ENCODE measurements around the gene SHF.
A peak's percentile ranks its signal among the peaks of the same experiment; 100 is the strongest.

The SHF gene

DNA sequence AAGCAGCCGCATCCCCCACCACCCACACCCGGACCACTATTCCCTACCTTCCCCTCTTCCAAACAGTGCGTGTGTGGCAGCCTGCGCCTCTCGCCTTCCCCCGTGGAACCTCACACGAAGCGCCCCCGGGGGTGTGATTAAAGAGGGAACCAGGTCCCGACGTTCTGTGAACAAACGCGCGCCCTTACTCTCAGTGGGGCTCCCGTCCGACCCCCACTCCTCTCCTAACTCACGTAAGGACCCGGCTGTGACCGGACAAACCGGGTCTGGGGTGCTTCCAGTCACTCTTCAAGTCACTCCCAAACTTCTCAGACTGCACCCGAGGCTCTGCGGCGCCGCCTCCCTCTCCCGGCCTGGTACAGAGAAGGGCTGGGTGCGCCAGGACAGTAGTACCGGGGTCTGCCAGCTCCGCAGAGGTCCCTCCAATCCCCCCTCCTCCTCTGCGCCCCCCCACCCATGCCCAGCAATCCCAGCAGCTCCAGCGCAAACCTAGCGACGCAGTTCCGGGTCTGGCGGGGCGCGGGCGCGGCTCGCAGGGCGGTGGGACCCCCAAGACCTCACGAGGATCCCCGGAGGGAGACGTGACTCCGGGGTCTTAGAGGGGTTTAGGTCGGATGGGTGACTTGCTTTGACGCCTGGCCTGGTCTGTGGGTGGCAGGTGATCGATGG, 58.7 kb downstream of the SHF start:
- DNase-seq (ENCODE audit: low read depth in 2 of 2), result no peak

DNA sequence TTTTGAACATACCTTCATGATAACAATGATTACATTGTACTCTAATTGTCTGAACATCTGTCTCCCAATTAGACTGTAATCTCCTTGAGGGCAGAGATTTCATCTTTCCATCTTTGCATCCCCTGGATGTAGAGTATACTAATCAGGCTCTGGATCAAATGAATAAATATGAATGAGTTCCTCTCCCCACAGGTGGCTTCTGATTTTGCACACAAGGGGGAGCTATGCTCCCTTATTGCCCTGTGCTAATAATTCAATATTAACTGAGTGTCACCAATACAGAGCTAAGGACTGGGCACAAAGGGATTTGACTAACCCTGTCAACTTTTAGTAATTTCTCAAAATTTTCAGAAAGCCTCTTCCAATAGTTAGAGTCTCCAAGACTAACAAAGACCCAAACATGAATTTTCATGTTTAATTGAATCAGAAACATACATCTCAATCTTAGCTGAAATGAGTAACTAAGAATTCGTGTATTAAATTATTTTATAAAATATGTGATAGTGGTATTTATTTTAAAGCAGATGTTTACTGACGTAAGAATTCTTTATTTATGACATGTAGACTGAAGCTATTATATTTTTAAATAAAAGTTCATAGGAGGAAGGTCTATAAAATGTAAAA, 61.1 kb downstream of the SHF start:
- DNase-seq (ENCODE audit: low read depth in 2 of 2), result peak in 1 of 2 donors; percentile 27

DNA sequence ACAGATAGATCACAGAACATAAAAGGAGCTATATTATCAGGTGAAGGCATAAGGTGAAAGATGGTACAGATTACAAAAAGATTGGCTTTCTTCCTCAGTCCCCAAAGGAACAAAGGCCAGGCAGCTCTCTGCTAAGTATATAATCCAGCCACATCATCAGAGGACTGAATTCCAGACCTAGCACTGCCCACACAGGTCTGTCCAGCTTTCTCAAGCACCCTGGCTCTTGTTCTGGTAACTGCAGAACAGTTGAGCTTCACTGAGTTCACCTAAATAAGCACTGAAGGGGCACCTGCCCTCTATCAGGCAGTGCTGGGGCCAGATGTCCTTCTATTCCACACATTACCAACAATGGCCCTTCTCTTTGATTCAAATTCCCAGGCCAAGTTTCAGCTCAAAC, 64.4 kb downstream of the SHF start:
- no peak for DNase-seq (ENCODE audit: low read depth in 2 of 2)

DNA sequence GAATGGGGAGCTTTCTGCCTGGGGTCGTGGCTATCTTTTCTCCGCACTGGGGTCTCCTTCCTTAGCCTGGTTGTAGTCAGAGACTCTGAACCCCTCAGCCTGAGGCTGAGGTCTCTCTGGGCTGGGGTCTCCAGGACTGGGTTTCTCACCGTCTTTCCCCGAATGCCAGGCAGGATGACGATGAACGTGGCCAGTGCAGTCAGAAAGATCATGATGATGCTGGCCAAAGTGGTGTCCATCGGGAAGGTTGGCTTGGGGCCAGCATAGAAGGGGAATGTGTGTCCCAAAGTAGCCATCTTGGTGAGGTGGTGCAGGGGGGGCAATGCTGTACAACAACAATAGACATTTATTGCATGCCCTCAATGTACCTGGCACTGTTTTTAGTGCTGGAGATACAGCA, 65.0 kb downstream of the SHF start:
- DNase-seq (ENCODE audit: low read depth in 2 of 2), result no peak

DNA sequence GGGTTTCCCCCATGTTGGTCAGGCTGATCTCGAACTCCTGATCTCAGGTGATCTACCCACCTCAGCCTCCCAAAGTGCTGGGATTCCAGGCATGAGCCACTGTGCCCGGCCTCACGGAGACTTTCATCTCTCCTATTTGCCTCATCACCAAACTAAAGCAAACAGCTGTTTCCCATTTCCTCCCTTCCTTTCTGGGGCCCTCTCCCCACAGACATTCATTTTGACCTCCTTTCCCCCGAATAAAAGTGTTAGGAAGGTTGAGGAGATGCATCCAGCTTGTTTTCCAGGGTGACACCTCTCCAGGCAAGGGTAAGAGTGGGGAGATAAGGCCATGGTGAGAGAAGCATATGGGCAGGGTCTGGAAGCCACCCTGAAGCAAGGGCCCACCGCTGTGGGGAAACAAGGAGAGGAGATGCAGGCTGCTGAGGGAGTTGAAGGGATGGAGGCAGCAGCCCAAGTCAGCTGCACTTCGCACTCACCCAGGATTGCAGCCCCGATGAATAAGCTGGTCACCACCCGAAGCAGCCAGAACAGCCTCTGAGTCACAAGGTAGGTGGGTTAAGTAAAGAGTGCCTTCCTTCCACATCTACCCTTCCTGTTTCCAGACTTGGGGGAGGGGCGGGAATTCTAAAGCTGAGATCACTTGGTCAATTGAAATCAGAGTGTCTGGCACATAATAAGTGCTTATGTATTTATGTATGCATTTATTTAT, 65.9 kb downstream of the SHF start:
- DNase-seq (ENCODE audit: low read depth in 2 of 2), result no peak

DNA sequence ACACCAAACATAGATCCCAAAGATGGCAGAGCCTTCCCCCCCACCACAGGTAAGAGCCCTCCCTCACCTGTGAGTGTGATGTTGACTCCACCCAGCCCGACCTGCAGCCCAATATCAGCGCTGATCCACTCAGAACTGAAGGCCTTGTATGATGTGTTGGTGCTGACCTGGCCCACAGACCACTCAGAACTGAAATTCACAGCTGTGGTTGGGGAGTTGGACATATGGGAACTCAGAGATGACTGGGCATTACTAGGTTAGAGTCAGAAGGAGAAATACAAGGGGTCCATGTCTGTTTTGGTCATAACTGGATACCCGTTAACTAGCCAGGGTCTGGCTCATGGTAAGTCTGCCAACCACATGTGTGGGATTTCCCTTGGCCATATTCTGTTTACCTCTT, 66.7 kb downstream of the SHF start:
- DNase-seq (ENCODE audit: low read depth in 2 of 2), result no peak

DNA sequence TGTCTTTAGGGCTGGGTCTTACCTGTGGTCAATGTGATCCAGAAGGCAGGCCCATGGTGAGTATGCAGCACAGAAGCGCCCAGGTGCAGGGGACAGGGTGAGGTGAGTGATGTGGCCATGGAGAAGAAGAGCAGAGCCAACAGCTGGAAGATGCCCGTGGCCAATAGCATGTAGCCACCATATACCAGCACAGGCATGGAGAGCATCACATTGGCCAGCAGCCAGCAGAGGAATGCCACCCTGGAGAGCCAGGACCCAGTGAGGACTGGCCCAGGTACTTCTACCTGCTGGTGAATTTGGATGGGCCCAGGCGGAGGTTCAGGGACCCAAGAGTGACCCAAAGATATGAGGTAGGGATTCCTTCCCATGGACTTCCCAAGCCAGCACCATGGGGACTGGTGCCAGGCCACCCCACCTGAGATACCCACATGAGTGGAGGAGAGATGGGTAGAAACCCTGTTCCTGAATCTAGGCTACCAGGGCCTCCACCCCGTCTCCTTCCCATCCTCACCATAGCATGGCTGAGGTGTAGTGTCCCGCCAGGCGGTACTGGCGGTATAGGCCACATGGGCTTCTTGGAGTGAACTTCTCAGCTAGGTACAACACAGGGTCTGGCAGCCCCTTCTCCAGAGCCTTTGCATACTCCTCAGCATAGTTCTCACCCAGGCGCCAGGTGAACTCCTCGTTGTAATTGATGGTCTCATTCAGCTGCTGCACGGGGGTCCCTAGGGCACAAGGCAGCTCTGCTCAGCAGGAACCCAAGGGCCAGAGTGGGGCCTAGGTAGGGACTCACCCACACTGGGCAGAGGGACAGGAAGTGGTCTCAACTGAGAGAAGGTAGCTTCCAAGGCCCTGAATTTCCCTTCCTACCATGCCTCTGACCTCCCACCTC, 67.4 kb downstream of the SHF start:
- DNase-seq (ENCODE audit: low read depth in 2 of 2), result no peak

DNA sequence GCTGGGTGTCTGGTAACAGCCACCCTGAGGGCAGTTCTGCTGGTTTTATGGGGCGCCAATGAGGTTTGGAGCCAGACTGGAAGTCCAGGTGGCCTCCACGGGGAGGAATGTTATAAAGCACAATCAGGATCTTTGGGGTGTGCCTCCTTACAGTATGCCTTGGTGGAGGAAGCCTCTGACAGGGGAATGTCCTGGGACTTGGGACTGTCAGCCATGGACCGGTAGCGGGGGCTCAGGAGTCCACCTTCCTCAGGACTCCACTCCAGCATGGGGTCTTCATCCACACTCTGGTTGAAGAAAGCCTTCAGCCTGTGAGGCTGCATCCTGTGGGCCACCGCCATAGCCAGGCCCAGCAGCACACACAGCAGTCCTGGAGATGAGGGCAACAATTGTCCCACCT, 68.8 kb downstream of the SHF start:
- no peak for DNase-seq (ENCODE audit: low read depth in 2 of 2)

DNA sequence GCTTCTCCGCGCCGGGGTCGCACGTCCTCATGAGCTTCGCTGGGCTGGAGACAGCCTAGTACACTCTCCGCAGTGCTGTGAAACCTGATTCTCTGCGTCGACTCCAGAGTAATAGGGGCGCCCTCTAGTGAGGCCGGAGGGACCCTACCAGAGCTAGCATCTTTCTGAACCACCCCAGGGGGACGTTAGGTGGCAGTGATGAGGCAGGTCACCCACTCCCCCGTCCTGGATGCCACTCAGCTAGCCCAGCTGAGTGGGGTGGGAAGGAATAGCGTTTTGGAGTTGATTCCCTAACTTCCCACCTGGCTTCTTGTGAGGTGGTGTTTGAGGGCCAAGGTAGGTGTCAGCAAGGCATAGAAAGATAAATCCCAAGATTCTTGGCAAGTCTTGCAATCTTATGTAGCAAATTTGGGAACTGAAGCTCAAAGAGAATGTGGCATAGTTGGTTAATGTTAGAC, 69.6 kb downstream of the SHF start:
- peak; percentile 62 to 77 for DNase-seq (ENCODE audit: low read depth in 2 of 2)

DNA sequence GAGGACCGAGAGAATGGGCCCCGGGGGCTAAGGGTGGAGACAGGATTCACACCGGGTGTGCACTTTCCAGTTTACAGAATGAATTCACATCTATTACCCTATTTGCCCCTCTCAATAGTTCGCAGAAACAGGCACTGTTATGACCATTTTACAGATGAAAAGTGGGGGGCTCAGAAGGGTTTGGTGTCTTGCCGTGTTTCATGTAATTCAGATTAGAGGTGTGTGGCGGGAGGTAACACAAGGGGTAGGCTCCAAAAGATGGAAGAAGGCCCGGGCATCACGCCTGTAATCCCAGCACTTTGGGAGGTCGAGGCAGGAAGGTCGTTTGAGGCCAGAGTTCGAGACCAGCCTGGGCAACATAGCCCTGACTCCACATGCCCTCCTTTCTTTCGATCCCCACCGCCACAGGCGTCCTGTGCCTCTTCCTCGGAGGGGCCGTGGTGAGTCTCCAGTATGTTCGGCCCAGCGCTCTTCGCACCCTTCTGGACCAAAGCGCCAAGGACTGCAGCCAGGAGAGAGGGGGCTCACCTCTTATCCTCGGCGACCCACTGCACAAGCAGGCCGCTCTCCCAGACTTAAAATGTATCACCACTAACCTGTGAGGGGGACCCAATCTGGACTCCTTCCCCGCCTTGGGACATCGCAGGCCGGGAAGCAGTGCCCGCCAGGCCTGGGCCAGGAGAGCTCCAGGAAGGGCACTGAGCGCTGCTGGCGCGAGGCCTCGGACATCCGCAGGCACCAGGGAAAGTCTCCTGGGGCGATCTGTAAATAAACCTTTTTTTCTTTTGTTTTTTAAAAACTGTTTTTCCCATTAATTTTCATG, 70.2 kb downstream of the SHF start:
- no peak for DNase-seq (ENCODE audit: low read depth in 2 of 2)

Data from stimulated activated CD4-positive, alpha-beta T cell treated with anti-CD3 and anti-CD28 coated beads, Interleukin-1b, Interleukin-23, amount 100 ng/mL, for 1 hour (primary cell).